LNCaP clone FGC (cell line): ENCODE measurements around the gene PLK1.

Source experiments
- DNase-seq: peaks from one replicate; pipeline ENCODE4 v3.0.0-alpha.2; 2011; ENCODE audit warnings: low read depth
- H3K4me3 ChIP-seq: 2 replicates; pipeline ENCODE4 v1.5.1; 2011; ENCODE audit warnings: mild to moderate bottlenecking, low read depth, low read length, control low read depth
- TF ChIP-seq, protein P1 (sequence below): IDR thresholded peaks from 2 replicates; pipeline ENCODE4 v1.5.1; 2012; ENCODE audit warnings: mild to moderate bottlenecking; ENCODE audit not compliant: control insufficient read depth, insufficient read depth; ENCODE audit errors: extremely low read depth

The PLK1 gene

DNA sequence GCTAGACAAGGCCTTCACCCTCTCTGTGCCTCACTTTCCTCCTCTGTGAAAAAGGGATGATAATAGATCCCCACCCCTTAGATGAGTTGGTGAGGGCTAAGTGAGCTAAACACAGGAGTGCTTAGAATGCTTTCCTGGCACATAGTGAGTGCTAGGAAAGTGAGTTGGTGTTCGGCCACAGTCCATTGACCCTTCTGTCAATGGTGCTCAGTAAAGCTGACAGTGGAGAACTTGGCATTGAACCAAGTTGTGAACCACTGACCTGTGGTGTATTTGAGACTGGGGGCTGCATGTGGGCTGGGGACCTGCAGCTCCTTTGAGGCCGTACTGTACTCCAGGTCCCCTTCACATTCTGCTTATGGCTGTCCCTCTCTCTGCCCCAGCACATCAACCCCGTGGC, 4.8 kb downstream of the PLK1 start:
- TF ChIP-seq, protein P1, sequence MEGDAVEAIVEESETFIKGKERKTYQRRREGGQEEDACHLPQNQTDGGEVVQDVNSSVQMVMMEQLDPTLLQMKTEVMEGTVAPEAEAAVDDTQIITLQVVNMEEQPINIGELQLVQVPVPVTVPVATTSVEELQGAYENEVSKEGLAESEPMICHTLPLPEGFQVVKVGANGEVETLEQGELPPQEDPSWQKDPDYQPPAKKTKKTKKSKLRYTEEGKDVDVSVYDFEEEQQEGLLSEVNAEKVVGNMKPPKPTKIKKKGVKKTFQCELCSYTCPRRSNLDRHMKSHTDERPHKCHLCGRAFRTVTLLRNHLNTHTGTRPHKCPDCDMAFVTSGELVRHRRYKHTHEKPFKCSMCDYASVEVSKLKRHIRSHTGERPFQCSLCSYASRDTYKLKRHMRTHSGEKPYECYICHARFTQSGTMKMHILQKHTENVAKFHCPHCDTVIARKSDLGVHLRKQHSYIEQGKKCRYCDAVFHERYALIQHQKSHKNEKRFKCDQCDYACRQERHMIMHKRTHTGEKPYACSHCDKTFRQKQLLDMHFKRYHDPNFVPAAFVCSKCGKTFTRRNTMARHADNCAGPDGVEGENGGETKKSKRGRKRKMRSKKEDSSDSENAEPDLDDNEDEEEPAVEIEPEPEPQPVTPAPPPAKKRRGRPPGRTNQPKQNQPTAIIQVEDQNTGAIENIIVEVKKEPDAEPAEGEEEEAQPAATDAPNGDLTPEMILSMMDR = no peak

DNA sequence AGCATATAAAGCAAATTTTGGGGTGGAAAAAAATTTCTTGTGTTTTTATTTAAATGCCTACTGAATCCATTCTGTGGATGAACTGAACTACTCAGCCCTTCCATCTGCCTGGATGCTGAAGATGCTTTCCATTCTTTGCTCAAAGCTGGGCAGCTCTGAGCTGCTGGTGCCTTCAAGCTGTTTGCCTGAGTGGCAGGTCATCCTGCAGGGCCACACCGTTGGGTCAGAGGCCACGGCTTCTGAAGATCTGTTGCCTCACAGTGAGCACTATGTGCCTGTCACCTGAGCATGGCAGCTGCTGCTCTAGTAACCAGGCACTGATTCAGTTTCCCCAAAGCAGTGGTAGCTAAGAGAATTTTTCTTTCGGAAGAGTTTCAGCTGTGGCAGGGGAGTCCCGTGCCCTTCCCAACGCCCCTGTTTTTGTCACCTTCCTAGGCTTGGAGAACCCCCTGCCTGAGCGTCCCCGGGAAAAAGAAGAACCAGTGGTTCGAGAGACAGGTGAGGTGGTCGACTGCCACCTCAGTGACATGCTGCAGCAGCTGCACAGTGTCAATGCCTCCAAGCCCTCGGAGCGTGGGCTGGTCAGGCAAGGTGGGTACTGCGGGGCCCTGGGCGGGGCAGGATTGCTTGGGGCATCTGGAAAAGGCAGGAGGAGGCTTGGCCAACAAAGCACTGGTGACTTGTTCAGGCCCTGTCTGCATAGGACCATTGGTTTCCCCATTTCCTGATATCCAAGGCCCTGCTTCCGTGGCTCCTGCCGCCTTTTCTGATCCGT, 8.5 kb downstream of the PLK1 start:
- DNase-seq = no peak
- TF ChIP-seq, protein P1 = no peak
- no peak overlapping the region for H3K4me3 ChIP-seq

More for the DNA sequence above, 4.8 kb downstream of the PLK1 start:
- DNase-seq = no peak
- no peak overlapping the region for H3K4me3 ChIP-seq

GRCh38 chr16:23689442-23690187, 10.9 kb downstream of the PLK1 start:
- no peak for DNase-seq
- TF ChIP-seq, protein P1 = no peak
- H3K4me3 ChIP-seq = no peak overlapping the region

DNA sequence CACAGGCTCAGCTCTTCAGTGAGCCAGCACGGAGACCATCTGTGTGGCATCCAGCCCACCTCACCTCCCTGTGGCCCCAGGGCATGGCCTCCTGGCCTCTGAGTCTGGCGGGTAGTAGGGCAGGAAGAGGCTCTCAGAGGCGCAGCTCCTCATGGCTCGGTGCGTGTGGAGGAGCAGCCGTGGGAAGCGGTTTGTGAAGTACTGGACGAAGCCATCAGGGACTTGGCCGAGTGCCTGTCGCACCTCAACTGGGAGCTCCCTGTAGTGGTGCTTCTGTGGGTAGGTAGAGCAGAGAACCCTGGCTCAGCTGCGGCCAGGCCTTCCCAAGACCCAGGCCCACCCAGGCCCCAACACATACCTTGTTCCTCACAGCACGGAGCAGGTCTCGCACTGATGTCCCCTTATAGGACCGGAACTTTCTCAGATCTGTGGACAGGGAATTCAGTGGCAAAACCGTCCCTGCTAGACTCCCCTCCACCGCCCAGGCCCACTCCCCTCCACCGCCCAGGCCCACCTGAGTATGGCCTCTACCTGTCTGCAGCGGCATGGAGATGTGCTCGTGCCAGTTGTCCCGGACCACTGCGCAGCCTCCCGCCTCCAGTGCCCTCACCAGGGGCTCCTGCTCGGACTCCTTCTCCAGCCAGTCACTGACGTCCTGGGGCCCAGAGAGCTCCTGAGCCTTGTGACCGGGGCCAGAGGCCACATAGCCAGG, 12.2 kb downstream of the PLK1 start:
- DNase-seq = no peak
- TF ChIP-seq, protein P1 = no peak
- H3K4me3 ChIP-seq = no peak overlapping the region

GRCh38 chr16:23691483-23692189, 12.9 kb downstream of the PLK1 start:
- TF ChIP-seq, protein P1 = no peak
- no peak for DNase-seq
- no peak overlapping the region for H3K4me3 ChIP-seq

DNA sequence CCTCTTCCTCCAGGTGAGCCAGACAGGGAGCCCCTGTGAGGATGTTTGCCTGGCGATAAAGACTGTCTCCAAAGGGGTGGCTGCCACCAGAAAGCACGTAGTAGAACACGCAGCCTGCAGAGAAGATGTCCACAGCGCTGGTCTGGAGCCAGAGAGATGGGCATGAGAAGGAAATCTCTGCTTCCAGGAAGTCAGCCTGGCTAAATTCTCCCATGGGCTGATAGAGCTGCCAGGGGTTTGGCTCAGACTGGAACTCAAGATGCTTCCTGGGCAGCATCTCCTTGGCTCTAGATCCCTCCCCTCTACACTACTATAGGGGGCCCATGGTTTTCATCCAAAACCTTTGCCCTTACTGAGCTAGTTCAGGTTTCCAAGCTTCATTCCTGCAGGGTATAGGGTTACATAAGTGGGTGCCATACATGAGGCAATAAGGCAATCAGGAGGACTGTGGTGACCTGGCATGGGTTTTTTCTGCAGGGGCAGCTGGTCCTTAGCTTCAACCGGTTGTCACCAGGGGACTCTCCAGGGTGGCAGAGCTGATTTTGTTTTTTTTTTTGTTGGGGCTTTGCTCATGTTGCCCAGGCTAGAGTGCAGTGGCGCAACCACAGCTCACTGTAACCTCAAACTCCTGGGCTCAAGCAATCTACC, 13.6 kb downstream of the PLK1 start:
- H3K4me3 ChIP-seq = no peak overlapping the region
- TF ChIP-seq, protein P1 = no peak
- no peak for DNase-seq
